Urinary bladder (tissue), 4 donors: ENCODE data around the gene LYZL1. TPM values are rescaled to one million over a fixed set of nuclear protein-coding genes. Genes with fewer than 3 reads are reported as not detected.
"Not testable (repeated sequence)": the region's sequence is repeated elsewhere in the genome, so short reads cannot be mapped to it uniquely, and the experiment has no call there.

Experiments used
- DNase-seq: peaks from one replicate; pipeline ENCODE4 v3.0.0-alpha.2; 2015; ENCODE audit errors: extremely low spot score
- H3K27ac ChIP-seq: one replicate; pipeline ENCODE4 v1.5.1; 2013; ENCODE audit warnings: low read depth, mild to moderate bottlenecking, moderate library complexity
- H3K36me3 ChIP-seq: one replicate; pipeline ENCODE4 v1.6.1; 2013; ENCODE audit warnings: mild to moderate bottlenecking, moderate library complexity; ENCODE audit not compliant: insufficient read depth
- H3K4me1 ChIP-seq: one replicate; pipeline ENCODE4 v1.6.1; 2013; ENCODE audit warnings: mild to moderate bottlenecking, moderate library complexity; ENCODE audit not compliant: insufficient read depth
- H3K4me3 ChIP-seq: one replicate; pipeline ENCODE4 v1.5.1; 2013; ENCODE audit warnings: low read depth, low read length
- WGBS: extraction: QIAGEN DNeasy Blood & Tissue Kit; methylation state at CpG from one replicate; pipeline ENCODE4 v1.1.7; 2013; 5-methylcytosine and 5-hydroxymethylcytosine counted together
- polyA plus RNA-seq: library from polyadenylated mRNA; stranded (reverse); fragments of 200-250 nt; gene quantifications from one replicate; pipeline ENCODE4 v1.2.3, GENCODE V29; 2013
- total RNA-seq: library from RNA; depleted of rRNA; stranded (reverse); fragments of >200 nt; gene quantifications from one replicate; pipeline ENCODE4 v1.2.3, GENCODE V29; 2014
- donor health status: healthy with polysubstance abuse.
- donor health status: healthy.

The LYZL1 gene
- total and polyA plus RNA-seq, 2 donors: not detected

DNA sequence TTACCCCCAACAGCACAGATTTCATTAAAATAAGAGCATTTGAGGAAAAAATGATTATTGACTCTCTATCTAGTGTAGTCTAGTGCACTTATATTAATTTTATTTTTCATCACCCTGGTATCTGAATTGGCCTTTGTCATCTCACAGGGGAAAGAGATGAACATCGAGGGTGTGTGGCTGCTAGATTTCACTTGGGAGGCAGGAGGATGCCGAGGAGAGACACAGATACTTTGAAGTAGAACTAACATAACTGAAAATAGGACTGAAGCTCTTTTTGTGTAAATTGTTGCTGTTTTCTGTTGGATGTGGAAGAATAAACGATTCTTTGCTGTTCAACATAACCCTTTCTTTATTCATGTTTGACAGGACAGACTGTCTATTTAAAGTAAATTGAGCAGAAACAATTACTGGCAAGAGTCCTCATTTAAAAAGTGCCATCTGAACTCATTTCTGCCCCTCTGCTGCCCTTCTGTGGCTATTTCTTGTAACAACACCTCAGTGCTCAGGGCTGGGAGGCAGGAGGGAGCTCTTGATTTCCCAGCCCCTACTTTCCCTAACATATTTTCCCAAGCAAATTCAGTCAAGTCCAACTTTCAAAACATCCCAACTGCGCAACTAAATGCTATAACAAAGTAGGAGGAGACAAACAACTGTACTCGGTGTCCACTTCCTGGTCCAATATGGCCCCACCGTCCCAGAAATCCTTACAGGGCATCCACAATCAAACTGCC is 15.6 kb downstream of the LYZL1 start:
- Histone ChIP-seq H3K36me3 (no peaks in the 10 kb centered on the region), H3K4me1 (no peaks in the 10 kb centered on the region), H3K4me3 (no peak overlapping the region), H3K27ac (no peak overlapping the region)
- 15% methylated on average over 6 of the region's 6 CpGs for WGBS
- DNase-seq: peak; percentile 81

DNA sequence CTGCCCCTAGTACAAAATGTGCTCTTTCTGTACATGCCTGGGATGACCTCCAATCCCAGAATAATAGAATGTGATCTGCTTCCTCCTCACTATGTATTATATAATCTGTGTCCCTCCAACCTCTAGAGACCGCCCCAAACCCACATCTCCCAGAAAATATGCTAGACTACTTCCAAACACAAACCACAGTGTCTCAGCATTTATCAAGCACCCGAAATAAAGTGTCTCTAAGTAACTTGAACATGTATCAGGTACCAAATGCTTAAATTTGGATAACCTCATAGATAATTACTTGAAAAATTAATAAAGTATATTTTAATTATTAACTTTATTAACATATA is 16.1 kb downstream of the LYZL1 start:
- Histone ChIP-seq H3K4me1 (no peaks in the 10 kb centered on the region), H3K27ac (no peak overlapping the region), H3K36me3 (no peaks in the 10 kb centered on the region), H3K4me3 (no peak overlapping the region)
- 73% methylated on average over 2 of the region's 2 CpGs for WGBS
- no peak for DNase-seq

GRCh38 chr10:29306688-29307087 is 17.8 kb downstream of the LYZL1 start:
- DNase-seq: no peak
- Histone ChIP-seq H3K4me3 (no peak overlapping the region), H3K36me3 (no peaks in the 10 kb centered on the region), H3K27ac (no peak overlapping the region), H3K4me1 (no peaks in the 10 kb centered on the region)
- whole genome bisulfite sequencing: 90% methylated on average over 3 of the region's 3 CpGs

- not testable (repeated sequence) for H3K27ac ChIP-seq, DNase-seq, H3K4me3 ChIP-seq, H3K4me1 ChIP-seq, H3K36me3 ChIP-seq
- 88% methylated on average over 11 of the region's 11 CpGs for WGBS
Observed at GRCh38 chr10:29308142-29308541, 19.3 kb downstream of the LYZL1 start.

DNA sequence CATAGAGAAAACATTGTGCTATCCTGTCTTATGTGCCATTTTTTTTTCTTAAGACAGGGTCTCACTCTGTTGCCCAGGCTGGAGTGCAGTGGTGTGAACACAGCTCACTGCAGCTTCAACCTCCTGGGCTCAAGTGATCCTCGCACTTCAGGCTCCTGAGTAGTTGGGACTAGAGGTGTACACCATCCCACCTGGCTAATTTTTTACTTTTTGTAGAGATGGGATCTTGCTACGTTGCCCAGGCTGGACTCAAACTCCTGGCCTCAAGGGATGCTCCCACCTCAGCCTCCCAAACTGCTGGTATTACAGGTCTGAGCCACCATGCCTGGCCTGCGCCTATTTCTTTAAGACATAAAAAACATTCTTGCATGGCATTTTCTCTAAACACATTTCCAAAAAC is 20.6 kb downstream of the LYZL1 start:
- H3K4me3 ChIP-seq: no peak overlapping the region
- H3K4me1 ChIP-seq: no peaks in the 10 kb centered on the region
- DNase-seq: no peak
- no peak overlapping the region for H3K27ac ChIP-seq
- H3K36me3 ChIP-seq: no peaks in the 10 kb centered on the region
- 80% methylated on average over 3 of the region's 3 CpGs for WGBS

DNA sequence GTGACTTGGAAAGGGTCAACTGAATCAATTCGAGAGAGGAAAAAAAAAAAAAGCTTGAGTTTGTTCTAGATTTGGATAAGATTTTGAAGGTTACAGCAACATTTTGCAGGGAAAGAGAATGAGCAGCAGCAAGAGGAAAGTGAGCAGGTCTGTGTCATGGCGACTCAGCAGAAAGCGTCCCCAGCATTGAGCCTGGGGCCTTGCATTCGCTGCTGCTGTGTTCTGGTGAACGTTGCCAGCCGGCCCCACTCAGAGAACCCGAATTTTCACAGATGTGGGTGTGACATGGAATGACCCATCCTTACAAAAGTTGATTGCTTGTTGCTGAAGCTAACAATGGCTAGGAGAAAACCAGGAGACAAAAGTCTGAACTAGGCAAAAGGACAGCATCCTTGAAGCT is 21.6 kb downstream of the LYZL1 start:
- not testable (repeated sequence) for H3K4me3 ChIP-seq, H3K27ac ChIP-seq, H3K36me3 ChIP-seq, H3K4me1 ChIP-seq, DNase-seq
- WGBS: 75% methylated on average over 7 of the region's 7 CpGs

DNA sequence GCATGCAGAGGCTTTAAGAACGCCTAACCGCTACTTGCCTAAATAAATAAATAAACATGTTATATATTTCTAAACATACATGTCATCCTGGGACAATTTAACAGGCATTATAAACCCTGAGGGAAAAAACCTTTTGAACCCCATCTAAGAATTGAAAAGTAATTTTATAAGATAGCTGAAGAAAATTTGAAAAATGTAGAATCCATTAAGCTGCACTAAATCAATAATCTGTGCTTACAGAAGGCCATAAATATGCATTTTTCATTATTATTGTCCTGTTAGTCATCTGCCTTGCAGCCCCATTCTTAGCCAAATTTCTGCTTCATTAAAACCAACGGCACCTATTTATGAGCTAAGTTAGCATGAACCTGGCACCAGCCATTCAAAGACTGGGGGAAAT is 24.2 kb downstream of the LYZL1 start:
- H3K36me3 ChIP-seq: no peaks in the 10 kb centered on the region
- no peaks in the 10 kb centered on the region for H3K4me1 ChIP-seq
- no peak overlapping the region for H3K27ac ChIP-seq
- 82% methylated on average over 3 of the region's 3 CpGs for WGBS
- DNase-seq: no peak
- no peak overlapping the region for H3K4me3 ChIP-seq

- H3K4me3 ChIP-seq: no peak overlapping the region
- WGBS: 90% methylated on average over 8 of the region's 8 CpGs
- H3K4me1 ChIP-seq: no peaks in the 10 kb centered on the region
- no peak overlapping the region for H3K27ac ChIP-seq
- no peak for DNase-seq
- H3K36me3 ChIP-seq: no peaks in the 10 kb centered on the region
Observed at GRCh38 chr10:29314726-29315125, 25.9 kb downstream of the LYZL1 start.

GRCh38 chr10:29315814-29316213 is 26.9 kb downstream of the LYZL1 start:
- Histone ChIP-seq H3K27ac (no peak overlapping the region), H3K36me3 (no peaks in the 10 kb centered on the region), H3K4me3 (no peak overlapping the region), H3K4me1 (no peaks in the 10 kb centered on the region)
- no peak for DNase-seq
- WGBS: 93% methylated on average over 5 of the region's 5 CpGs

DNA sequence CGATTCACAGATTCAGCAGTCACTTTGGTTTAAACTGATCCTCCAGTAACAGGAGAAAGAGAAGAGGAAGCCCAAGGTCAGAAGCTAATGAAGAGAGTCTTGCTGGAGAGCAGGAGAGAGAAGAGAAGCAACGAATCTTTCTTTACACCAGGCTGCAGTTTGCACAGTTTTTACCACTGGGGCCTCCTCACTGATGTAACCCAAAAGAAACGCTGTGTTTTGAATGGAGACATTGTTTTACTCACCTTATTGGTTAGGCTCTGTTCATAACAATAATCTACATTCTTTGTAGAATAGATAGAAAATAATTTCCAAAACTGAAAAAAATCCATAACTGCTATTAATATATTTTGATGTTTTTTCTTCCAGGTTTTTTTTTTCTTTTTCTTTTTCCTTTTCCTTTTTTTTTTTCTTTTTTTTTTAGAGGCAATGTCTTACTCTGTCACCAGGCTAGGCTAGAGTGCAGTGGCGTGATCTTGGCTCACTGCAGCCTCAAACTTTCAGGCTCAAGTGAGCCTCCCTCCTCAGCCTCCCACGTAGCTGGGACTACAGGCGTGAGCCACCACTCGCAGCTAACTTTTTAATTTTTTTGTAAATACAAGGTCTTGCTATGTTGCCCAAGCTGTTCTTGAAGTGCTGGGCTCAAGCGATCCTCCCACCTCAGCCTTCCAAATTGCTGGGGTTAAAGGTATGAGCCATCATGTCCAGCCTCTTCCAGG is 27.6 kb downstream of the LYZL1 start:
- no peak overlapping the region for H3K4me3 ChIP-seq
- WGBS: 92% methylated on average over 8 of the region's 8 CpGs
- DNase-seq: no peak
- H3K36me3 ChIP-seq: no peaks in the 10 kb centered on the region
- no peak overlapping the region for H3K27ac ChIP-seq
- no peaks in the 10 kb centered on the region for H3K4me1 ChIP-seq

DNA sequence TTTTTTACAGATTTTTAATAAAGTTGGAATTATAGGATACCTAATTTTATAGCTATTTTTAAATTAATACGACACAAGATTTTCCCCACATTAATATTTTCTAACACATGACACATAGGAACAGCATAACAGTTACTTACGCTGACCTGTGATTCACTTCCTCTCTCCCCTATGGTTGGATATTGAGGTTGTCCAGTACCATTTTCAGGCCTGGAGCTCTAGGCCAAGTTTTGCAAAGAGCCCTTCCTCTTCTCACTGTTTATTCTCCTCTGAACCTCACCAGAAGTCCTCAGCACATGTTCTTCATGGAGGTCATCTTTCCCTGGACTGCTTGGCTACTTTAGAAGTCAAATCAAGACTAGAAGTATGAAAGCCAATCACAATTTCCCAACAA is 28.2 kb downstream of the LYZL1 start:
- H3K27ac ChIP-seq: no peak overlapping the region
- no peak overlapping the region for H3K4me3 ChIP-seq
- no peaks in the 10 kb centered on the region for H3K36me3 ChIP-seq
- DNase-seq: no peak
- no peaks in the 10 kb centered on the region for H3K4me1 ChIP-seq
- WGBS: 98% methylated on average over 2 of the region's 2 CpGs

GRCh38 chr10:29317423-29318021 is 28.7 kb downstream of the LYZL1 start:
- no peaks in the 10 kb centered on the region for H3K4me1 ChIP-seq
- H3K27ac ChIP-seq: no peak overlapping the region
- WGBS: 90% methylated on average over 5 of the region's 5 CpGs
- H3K4me3 ChIP-seq: no peak overlapping the region
- no peak for DNase-seq
- H3K36me3 ChIP-seq: no peaks in the 10 kb centered on the region

DNA sequence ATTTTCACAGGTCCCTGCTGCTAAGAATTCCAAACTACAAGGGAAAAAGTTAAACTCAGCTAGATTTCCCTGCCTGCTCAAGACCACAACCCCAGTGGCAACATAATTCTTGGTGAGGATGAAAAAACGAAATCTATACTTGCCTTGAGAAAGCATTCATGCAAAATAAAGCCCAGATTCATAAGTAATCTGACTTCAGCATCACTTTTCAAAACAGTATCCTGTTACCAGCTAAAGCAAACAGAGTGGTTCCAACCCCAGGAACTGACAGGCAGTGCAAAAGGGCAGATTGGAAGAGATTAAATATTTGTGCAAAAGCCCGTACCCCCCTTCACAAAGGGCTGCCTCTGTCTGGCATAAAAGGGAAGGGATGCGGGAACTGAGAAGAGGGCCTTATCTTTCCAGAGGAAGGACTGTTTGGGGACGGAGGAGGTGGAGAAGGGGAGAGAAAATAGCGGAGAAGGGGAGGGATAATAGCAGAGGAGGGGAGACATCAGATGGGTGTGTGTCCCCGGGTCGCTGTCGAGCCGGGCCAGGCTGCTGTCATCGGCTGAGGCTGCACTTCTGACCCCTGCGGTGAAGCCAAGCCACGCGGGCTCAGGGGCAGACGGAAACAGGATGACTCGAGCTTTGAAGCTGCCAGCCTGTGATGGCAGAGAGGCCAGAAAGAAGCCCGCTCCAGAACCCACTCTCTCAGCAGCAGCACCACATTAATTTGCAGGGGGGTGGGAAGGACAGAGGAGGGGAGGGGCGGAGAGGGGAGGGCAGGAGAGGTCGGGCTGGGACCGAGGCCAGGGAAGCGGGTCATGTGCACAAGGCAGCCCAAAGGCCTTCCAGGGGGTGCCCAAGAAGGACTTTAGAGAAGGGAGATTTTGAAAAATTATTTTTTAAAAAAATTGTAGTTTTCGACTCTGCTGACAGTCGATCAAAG is 29.5 kb downstream of the LYZL1 start:
- not testable (repeated sequence) for H3K36me3 ChIP-seq, H3K4me3 ChIP-seq, H3K4me1 ChIP-seq, H3K27ac ChIP-seq
- WGBS: 9% methylated on average over 22 of the region's 22 CpGs
- peak; percentile 26 for DNase-seq
